Right lobe of liver (tissue), 6 donors: Measurements from ENCODE around the gene TRIM69. TPM values are rescaled to one million over a fixed set of nuclear protein-coding genes. Genes with fewer than 3 reads are reported as not detected.
A peak's percentile ranks its signal among the peaks of the same experiment; 100 is the strongest.
"Not testable (repeated sequence)": the region's sequence is repeated elsewhere in the genome, so short reads cannot be mapped to it uniquely, and the experiment has no call there.

ENCODE experiments used
- ATAC-seq, 4 donors: fragments of 200-7000 bp; cut with Tn5 transposase; one replicate each; pipeline ENCODE4 v1.9.1; 2020; ENCODE audit warnings: mild to moderate bottlenecking in 4 of 4, moderate library complexity in 4 of 4
- DNase-seq, 3 donors: peaks; one replicate each; pipeline ENCODE4 v3.0.0-alpha.2; 2020
- H3K27ac ChIP-seq, 3 donors: fragments of 200-600 bp; one replicate each; pipeline ENCODE4 v1.8.0; 2022
- H3K27me3 ChIP-seq, 2 donors: fragments of 200-600 bp; one replicate each; pipeline ENCODE4 v1.8.0; 2022
- H3K36me3 ChIP-seq, 4 donors: fragments of 200-600 bp; sonication (generic) in 1 of 4; one replicate each; pipeline versions ENCODE4 v1.5.1 to v1.8.0; 2017 to 2022; ENCODE audit warnings: control low read depth in 1 of 4
- H3K4me1 ChIP-seq, 4 donors: fragments of 200-600 bp; sonication (generic) in 1 of 4; one replicate each; pipeline versions ENCODE4 v1.5.1 to v1.8.0; 2017 to 2022; ENCODE audit warnings: control low read depth in 1 of 4
- H3K4me3 ChIP-seq, 3 donors: fragments of 200-600 bp; one replicate each; pipeline ENCODE4 v1.8.0; 2022
- H3K9me3 ChIP-seq, 4 donors: fragments of 200-600 bp; sonication (generic) in 1 of 4; one replicate each; pipeline versions ENCODE4 v1.5.1 to v1.8.0; 2017 to 2022; ENCODE audit warnings: control low read depth in 1 of 4
- POLR2A ChIP-seq: fragments of 450-650 bp; IDR thresholded peaks from one replicate; pipeline ENCODE4 v1.6.1; 2017; ENCODE audit warnings: antibody characterized with exemption, mild to moderate bottlenecking
- WGBS: methylation state at CpG from one replicate; pipeline ENCODE4 v1.1.6; 2018; ENCODE audit warnings: low coverage, low lambda C conversion rate; ENCODE audit not compliant: insufficient coverage; ENCODE audit errors: missing lambda C conversion rate; 5-methylcytosine and 5-hydroxymethylcytosine counted together
- intact Hi-C, 2 donors: fragments of 100-400 bp; cut with DNase I; formaldehyde crosslinking; loops; one replicate each; pipeline versions ENCODE4 v1.11.2 to v1.14.1; 2022
- long read RNA-seq: library from polyadenylated mRNA; unstranded; transcript quantifications from one replicate; pipeline ENCODE4 v2.0.0, GENCODE V29; 2019
- total RNA-seq, 6 experiments: library from RNA; depleted of rRNA in 2 of 6; stranded (reverse); fragments of >200 nt in 2 of 6; fragmentation: NEBNext Ultra II Directional in 3 of 6; extraction: Animal tissue kit (Norgen Biotek cat#: 25700) in 3 of 6; gene quantifications; one replicate each; pipeline versions ENCODE4 v1.1.0 to v1.2.4, GENCODE V29; 2016 to 2023
- TF ChIP-seq, protein P1 (sequence below), 4 donors: fragments of 200-600 bp in 3 of 4; fragments of 450-650 bp in 1 of 4; IDR thresholded peaks; one replicate each; pipeline versions ENCODE4 v1.5.1 to v1.8.0; 2016 to 2022; ENCODE audit warnings: antibody characterized with exemption in 4 of 4, mild to moderate bottlenecking in 2 of 4
- donor health status: DM: no; HTN: yes; CAD: no.
- donor health status: DM: no; HTN: no; CAD: no.
- donor health status: DM: no; HTN: no; CAD: no.
- donor health status: DM: no; HTN: yes; CAD: no.
- donor health status: DM: no; HTN: yes; CAD: no.

Gene TRIM69, protein sequence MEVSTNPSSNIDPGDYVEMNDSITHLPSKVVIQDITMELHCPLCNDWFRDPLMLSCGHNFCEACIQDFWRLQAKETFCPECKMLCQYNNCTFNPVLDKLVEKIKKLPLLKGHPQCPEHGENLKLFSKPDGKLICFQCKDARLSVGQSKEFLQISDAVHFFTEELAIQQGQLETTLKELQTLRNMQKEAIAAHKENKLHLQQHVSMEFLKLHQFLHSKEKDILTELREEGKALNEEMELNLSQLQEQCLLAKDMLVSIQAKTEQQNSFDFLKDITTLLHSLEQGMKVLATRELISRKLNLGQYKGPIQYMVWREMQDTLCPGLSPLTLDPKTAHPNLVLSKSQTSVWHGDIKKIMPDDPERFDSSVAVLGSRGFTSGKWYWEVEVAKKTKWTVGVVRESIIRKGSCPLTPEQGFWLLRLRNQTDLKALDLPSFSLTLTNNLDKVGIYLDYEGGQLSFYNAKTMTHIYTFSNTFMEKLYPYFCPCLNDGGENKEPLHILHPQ
- 10 to 100 TPM in 1 of 6 experiments, 1 to 10 TPM in 5; 3.8 to 16.9 (median 6.5) TPM for total RNA-seq
- long read RNA-seq, partial matches to known transcripts, result 0 of 4 reads
- long read RNA-seq, other reads (novel, unspliced or antisense), result 0 of 4 reads

DNA sequence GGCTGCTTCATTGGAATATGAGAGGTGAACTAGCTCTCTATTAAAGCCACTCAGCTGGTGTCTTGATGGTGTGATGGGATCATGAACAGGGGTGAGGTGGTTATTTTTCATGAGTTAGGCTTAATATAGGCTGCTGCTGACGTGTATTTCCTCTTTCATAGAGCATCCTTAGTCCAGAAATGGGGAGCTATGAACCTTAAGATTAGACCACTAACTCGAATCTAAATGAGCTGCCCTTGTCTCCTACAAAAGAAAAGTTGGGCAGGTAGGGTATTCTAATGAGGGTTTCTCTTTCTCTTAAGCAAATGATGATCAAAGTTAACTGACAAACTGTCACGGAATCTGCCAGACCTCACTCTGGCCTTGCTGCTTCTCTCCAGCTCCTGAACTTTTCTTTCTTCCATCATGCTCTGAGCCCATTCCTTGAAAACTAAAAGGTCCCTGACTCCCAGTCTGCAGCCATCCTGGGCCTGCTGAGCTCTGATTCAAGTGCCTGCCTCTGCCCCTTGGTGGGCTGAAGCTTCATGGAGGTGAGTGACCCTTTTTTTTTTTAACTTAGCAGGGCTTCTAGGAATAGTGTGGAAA, at the start of gene TRIM69:
TRIM69 (plus strand) TSS at position 348 of the 585 bp plus-strand sequence; CDS start at position 525, 177 bp downstream.
- H3K4me1 ChIP-seq, result no peaks in the 10 kb centered on the region
- H3K4me3 ChIP-seq, result no peak within 1 kb of the TSS
- no peaks in the 10 kb centered on the region for H3K36me3 ChIP-seq
- intact Hi-C loops, result loop anchor here (10.0 kb wide), 1 partner anchor 71 kb away; the partner anchor contains the start of gene SPG11 (in 2 of the 2)
- ATAC-seq, result peak in 2 of 4 donors; percentile 9 to 26
- 71% methylated on average over 3 of the region's 3 CpGs for WGBS
- no peak for DNase-seq
- H3K27ac ChIP-seq, result peak within 1 kb of the TSS; percentile 4 to 48 (median 31)
- TF ChIP-seq, protein P1, sequence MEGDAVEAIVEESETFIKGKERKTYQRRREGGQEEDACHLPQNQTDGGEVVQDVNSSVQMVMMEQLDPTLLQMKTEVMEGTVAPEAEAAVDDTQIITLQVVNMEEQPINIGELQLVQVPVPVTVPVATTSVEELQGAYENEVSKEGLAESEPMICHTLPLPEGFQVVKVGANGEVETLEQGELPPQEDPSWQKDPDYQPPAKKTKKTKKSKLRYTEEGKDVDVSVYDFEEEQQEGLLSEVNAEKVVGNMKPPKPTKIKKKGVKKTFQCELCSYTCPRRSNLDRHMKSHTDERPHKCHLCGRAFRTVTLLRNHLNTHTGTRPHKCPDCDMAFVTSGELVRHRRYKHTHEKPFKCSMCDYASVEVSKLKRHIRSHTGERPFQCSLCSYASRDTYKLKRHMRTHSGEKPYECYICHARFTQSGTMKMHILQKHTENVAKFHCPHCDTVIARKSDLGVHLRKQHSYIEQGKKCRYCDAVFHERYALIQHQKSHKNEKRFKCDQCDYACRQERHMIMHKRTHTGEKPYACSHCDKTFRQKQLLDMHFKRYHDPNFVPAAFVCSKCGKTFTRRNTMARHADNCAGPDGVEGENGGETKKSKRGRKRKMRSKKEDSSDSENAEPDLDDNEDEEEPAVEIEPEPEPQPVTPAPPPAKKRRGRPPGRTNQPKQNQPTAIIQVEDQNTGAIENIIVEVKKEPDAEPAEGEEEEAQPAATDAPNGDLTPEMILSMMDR (IDR thresholded peaks at IDR 0.05), result no peak
- no peak for TF ChIP-seq POLR2A
- no peaks in the 10 kb centered on the region for H3K27me3 ChIP-seq
- H3K9me3 ChIP-seq, result no peaks in the 10 kb centered on the region

DNA sequence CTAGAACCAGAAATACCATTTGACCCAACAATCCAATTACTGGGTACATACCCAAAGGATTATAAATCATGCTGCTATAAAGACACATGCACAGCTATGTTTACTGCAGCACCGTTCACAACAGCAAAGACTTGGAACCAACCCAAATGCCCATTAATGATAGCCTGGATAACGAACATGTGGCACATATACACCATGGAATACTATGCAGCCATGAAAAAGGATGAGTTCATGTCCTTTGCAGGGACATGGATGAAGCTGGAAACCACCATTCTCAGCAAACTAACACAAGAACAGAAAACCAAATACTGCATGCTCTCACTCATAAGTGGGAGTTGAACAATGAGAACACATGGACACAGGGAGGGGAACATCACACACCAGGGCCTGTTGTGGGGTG, 47.0 kb upstream of the TRIM69 start:
- H3K4me1 ChIP-seq, intact Hi-C loops, H3K9me3 ChIP-seq, H3K36me3 ChIP-seq, H3K27me3 ChIP-seq, H3K27ac ChIP-seq, DNase-seq, ATAC-seq, H3K4me3 ChIP-seq: not testable (repeated sequence)
- WGBS, result 71% methylated on average over 2 of the region's 2 CpGs

DNA sequence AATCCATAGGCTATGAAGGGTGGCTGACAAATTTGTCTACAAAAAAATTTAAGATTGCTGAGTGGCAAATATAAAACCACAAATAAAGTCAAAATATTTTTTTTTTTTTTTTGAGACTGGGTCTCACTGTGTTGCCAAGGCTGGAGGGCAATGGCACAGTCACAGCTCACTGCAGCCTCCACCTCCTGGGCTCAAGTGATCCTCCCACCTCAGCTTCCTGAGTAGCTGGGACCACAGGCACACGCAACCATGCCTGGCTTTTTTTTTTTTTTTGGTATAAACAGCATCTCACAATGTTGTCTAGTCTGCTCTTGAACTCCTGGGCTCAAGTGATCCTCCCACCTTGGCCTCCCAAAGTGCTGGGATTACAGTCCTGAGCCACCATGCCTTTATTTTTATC, 46.1 kb upstream of the TRIM69 start:
- ATAC-seq, intact Hi-C loops: not testable (repeated sequence)

DNA sequence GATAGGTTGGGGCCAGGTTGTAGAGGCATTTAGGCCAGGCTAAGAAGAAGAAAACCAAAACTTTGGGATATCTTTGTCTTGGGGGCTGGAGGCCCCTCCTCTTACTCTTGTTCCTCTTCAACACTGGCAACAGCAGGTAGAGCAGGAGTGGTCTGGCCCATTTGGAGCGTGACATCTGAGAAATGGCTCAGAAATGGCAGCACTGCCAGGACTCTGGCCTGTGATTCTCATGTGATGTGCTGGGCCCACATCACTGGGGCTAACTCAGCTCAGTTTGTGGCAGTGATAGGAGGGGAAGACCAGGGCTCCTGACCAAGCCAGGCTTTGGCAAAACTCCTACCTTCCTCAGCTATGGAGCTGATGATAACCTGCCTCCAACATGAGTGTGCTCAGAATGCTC, 43.7 kb upstream of the TRIM69 start:
- WGBS, result no CpG with 5 or more reads among the region's 1 CpG
- no peak for TF ChIP-seq POLR2A
- TF ChIP-seq, protein P1 (IDR thresholded peaks at IDR 0.05), result no peak
- Histone ChIP-seq H3K9me3 (no peaks in the 10 kb centered on the region), H3K27ac (no peak overlapping the region), H3K4me1 (no peaks in the 10 kb centered on the region), H3K27me3 (no peaks in the 10 kb centered on the region), H3K4me3 (no peak overlapping the region), H3K36me3 (no peaks in the 10 kb centered on the region)
- ATAC-seq, result no peak
- intact Hi-C loops, result no loop called here
- no peak for DNase-seq

More for the DNA sequence above, 46.1 kb upstream of the TRIM69 start:
- H3K9me3 ChIP-seq, H3K27me3 ChIP-seq, H3K27ac ChIP-seq, H3K36me3 ChIP-seq, H3K4me3 ChIP-seq, DNase-seq, H3K4me1 ChIP-seq: not testable (repeated sequence)
- 60% methylated on average over 1 of the region's 1 CpG for WGBS

DNA sequence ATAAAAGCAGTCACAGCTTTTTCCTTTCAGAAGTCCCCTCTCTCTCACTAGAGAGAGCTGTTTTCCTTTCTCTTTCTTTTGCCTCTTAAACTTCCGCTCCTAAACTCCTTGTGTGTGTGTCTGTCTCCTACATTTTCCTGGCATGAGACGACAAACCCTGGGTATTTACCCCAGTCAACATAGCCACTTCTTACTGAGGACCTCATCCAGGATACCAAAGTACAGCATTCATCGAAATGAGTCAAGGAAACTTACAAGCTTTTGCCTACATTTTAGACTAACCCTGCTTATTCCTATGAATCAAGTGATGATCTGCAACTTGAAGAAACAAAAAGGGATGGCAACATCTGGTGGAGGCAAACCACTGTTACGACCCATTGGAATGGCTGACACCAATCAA, 41.9 kb upstream of the TRIM69 start:
- H3K27me3 ChIP-seq, result no peaks in the 10 kb centered on the region
- WGBS, result 71% methylated on average over 4 of the region's 4 CpGs
- H3K9me3 ChIP-seq, result no peaks in the 10 kb centered on the region
- no peaks in the 10 kb centered on the region for H3K4me1 ChIP-seq
- no peak overlapping the region for H3K27ac ChIP-seq
- H3K36me3 ChIP-seq, result no peaks in the 10 kb centered on the region
- ATAC-seq (no peak), DNase-seq (no peak)
- no peak for TF ChIP-seq POLR2A
- TF ChIP-seq, protein P1 (IDR thresholded peaks at IDR 0.05), result no peak
- H3K4me3 ChIP-seq, result no peak overlapping the region
- intact Hi-C loops, result no loop called here
